HG02678 (cell line): ENCODE measurements around the gene OSBP2.

ENCODE experiments used
- ATAC-seq: cut with Tn5 transposase; IDR thresholded peaks from one replicate; pipeline ENCODE4 v1.9.1; 2021; ENCODE audit warnings: mild to moderate bottlenecking, moderate library complexity; ENCODE audit not compliant: unreplicated experiment

OSBP2 gene

DNA sequence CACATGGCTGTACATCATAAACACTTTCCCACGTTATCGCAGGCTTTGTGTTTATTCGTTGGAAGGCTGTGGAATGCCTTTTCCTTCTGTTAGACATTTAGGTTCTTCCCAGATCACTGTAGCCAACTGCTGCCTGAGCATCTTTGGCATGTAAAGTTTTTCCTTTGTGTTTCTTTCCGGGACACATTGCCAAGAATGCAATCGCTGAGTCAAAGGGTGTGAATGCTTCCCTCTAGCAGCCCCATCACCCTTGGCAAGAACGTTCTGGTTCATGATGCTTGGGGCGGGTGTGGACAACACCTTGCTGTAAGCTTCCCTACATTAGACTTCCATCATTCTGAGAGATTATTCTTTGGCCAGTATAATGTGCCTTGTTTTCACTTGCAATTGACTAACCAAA, 136.2 kb downstream of the OSBP2 start:
- no peak for ATAC-seq

DNA sequence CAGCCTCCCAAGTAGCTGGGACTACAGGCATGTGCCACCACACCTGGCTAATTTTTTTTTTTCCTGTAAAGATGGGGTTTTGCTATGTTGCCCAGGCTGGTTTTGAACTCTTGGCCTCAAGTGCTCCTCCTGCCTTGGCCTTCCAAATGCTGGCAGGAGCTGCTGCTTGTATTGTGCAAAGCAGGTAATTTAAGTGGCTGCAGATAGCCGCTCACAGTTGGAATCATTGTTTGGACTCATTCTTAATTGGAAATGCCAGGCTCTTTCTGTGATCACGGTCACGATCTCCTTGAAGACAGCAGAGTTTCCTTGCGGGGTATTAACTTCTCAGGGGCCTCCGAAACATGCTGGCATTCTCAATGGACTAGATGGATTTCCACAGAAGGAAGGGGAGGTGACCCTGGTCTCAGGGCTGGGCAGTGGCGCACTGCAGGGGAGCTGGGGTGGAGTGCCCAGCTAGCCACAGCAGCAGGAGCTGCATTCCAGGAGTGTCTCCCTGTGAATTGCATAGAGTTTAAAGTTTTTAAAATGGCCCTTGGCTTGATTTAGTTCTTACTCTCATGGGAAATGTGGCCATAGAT, 137.8 kb downstream of the OSBP2 start:
- ATAC-seq = no peak

GRCh38 chr22:30833322-30833721, 138.6 kb downstream of the OSBP2 start:
- no peak for ATAC-seq

DNA sequence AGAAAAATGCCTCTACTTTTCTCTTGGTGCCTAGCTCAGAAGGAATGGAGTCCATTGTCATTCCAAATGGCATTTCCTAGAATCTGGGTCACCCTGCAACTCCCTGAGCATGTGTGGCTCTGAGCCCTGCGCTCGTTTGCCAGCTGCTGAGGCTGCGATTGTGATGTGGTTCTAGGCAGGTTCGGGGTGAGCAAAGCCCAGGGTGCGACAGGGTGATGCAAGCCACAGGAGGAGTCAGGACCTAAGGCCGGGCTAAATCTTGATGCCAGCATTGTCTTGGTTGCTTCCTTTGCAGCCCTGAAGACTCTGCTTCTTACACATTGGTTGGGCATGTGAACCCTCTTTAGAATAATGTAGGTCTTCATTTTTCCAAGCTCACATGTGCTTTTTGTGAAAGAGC, 142.9 kb downstream of the OSBP2 start:
- ATAC-seq = no peak

- ATAC-seq = no peak
Observed at GRCh38 chr22:30838111-30838510, 143.4 kb downstream of the OSBP2 start.

- no peak for ATAC-seq
Observed at GRCh38 chr22:30841273-30841672, 146.6 kb downstream of the OSBP2 start.

DNA sequence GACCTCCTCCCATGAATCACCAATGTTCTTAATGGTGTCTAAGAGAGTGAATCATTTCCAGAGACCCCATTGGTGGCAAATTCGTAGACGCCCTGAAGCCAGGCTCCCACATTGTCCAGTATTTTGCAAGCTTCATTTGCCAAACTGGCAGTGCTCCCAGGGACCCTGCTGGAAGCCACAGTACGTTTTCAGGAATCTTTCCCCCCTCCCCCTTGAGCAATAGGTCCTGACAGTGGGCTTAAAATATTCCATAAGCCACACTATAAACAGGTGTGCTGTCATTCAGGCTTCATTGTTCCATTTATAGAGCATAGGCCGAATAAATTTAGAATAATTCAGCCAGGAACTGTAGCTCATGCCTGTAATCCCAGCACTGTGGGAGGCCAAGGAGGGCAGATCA, 148.6 kb downstream of the OSBP2 start:
- no peak for ATAC-seq

DNA sequence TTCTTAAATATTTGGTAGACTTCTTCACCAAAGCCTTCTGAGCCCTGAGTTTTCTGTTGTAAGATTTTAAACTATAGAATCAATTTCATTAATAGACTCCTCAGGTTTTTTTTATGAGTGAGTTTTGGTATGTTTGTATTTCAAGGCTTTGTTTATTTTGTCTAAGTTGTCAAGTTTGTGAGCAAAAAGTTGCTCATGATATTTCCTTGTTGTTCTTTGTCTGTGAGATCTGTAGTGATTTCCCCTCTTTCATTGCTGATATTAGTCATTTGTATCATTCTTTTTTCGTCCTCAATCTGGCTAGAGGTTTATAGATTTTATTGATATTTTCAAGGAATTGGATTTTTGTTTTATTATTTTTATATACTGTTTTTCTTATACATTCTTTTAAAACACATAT, 152.9 kb downstream of the OSBP2 start:
- no peak for ATAC-seq

- ATAC-seq = no peak
Observed at GRCh38 chr22:30855266-30855665, 160.6 kb downstream of the OSBP2 start.

DNA sequence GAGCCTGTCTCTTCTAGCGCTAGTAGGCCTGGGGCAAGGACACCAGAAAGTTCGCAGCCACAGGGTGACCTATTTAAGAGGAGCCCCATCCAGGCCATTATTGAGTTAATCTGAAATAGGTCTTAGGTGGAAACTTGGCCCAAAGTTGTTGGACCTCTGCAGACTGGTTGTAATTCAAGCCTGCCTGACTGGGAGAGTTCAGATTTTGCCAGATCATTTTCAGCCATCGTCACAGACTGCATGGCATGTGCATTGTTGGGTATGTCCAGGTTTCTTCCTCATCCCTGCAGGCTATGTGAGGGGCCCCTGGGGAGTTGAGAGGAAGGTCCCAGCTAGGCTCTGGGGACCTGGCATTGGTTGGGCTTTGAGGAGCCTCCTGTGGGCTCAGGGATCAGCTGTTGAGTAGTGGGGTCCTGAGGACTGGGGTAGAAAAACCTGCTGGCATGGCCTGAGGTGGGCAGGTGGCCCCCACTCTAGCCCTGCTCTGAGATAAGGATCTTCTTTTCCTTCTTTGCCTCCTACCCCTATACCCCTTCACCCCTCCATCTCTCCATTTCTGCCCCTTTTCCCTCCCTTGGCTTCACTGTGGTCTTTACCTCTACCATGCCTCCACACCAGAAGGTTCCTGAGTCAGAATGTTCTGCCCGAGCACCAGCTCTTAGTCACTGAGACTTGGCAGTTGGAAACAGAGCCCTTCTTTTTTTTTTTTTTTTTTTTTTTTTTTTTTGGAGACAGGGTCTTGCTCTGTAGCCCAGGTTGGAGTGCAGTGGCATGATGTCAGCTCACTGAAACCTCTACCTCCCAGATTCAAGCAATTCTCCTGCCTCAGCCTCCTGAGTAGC, 161.2 kb downstream of the OSBP2 start:
- no peak for ATAC-seq

DNA sequence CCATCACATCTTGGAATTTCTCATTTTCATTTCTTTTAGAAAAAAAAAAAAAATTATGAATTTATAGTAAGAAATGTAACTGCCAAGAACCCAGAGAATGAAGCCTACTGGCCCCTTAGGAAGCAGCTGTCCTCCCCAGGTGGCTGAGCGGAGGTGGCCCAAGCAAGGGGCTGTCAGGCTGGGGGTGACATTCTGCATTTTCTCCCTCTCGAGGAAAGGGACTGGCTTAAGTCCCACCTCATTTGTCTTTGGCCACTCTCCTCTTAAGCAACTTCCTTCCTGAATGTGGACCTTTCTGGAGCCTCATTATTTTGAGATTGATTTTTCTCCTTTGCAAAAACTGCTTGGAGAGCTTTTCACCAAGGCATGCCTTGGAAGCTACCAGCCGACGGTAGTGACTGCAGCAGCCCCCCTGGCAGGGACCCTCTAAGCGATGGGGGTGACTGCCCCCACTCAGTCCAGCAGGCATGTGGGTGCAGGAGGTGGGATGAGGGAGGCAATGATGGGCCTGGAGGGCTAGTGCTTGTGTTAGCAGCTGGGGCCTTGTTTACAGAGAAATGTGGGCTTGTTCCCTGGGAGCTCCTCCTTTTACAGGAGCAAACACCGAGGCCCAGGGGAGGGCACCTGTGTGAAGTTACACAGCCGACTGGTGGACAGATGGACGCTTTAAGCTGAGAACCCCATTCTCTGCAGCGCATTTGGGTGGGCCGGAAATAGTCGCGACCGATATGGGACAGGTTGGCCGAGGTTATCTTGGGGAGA, 162.2 kb downstream of the OSBP2 start:
- no peak for ATAC-seq

DNA sequence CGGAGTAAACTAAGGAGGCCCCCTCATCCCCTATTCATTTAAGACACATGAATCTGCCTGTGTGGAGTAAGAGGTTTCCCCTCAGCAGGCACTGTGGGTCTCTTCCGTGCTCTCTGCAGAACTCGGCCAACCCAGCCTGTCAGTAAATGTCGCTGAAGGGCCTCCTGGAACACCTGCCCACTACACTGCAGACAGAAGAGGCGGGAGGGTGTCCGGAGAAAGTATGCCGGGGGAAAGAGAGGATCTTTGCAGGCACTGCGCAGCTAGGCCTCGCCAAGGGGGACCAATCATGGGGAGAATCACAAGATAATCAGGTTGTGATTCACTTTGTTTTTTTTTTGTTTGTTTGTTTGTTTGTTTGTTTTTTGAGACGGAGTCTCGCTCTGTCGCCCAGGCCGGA, 163.1 kb downstream of the OSBP2 start:
- ATAC-seq = no peak

- no peak for ATAC-seq
Observed at GRCh38 chr22:30858976-30859713, 164.5 kb downstream of the OSBP2 start.

DNA sequence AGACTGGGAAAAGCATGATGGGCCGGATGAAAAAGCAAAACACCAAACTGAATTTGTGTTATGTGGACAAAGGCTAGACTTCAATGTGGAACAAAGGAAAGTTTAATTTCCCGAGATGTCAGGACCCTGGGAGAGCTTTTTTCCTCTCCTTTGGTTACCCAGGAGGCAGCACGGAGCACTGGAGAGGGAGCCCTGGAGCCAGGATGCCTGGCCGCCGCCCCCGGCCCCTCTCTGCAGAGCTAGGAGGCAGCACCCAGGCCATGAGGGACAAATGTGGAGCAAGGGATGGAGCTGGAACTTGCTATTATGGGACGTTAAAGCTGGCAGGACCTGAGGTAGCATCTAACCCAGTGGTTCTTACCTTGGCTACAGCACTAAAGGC, 165.0 kb downstream of the OSBP2 start:
- no peak for ATAC-seq

DNA sequence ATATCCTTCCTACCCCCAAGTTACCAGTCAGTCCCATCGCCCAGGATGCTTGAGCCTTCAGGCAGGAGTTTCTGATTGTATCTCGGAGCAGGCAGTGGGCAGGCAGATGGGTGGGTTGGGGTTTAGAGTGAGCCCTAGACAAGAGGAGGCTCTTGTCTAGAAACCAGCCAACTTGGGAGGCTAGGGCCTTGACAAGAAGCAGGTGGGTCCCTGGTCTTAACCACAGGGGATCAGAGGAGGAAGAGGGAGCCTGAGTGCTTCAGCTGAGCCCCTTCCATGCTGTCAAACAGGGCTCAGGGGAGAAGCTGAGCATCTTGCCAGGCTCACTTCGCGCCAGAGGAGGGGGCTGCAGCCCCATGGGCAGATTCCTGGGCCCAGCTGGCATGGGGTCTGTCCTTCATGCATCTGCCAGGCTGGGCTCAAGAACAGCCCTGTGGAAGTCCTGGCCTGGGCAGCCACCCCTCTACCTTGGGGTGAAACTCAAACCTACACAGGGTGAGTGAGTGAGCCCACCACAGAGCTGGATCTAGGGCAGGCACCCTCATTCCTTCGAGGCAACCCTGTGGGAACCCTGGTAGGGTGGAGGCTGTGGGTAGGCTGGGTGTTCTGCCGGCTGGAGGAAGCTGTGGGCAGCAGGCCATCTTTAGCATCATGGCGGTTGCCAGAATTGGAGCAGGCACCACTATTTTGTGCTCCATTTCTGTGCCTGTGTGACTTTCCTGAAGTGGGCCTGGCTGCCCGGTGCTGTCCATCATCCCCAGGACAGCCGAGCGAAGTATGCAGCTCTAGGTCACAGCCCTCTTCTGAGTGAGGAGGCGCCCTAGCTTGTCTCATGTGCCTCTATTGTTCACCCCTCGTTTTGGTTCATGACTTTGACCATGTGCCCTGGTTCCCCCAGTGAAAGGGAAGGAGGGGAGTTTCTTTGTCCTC, 165.8 kb downstream of the OSBP2 start:
- no peak for ATAC-seq

GRCh38 chr22:30861131-30861530, 166.5 kb downstream of the OSBP2 start:
- no peak for ATAC-seq

DNA sequence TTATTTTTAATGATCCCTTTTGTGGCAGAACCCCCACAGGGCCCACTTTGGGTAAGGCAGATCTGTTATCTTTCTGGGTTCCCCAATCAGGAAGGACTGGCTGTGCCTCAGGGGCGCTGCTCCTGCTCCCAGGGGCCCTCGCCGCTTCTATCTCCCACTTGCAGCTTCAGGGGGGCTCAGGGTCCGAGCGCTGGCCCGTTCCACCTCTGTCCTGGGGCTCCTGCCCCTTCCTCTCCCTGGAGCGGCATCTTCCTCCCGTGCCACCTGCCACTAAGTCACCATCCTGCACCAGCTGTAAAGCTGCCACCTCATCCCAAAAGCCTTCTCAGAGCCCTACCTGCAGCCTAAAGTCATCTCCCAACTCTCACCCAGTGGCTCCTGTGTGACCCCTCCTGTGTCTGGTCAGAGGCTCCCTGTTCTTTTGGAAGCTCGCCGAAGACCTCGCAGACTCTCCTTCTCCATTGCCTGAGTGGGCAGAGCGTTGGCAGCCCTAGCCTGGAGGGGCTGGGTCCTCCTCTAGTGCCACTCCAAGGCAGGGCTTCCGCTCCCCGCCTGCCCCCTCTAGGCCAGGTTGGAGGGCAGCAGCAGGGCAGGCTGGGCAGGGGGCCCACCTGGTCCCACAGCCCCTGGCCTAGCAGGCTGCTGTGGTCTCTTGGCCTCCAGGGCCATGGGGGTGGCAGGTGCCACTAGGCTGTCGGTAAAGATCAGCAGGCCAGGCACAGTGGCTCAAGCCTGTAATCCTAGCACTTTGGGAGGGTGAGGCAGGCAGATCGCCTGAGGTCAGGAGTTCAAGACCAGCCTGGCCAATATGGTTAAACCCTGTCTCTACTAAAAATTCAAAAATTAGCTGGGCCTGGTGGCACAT, 167.2 kb downstream of the OSBP2 start:
- ATAC-seq = no peak

- no peak for ATAC-seq
Observed at GRCh38 chr22:30863081-30863833, 168.6 kb downstream of the OSBP2 start.
